OCI-LY1 (cell line): ENCODE measurements around the gene CFAP61.

ENCODE experiments used
- CTCF ChIP-seq: fragments of 200-600 bp; sonication (generic), shearing (Covaris generic); IDR thresholded peaks from 2 replicates; pipeline ENCODE4 v1.5.1; 2017; ENCODE audit warnings: mild to moderate bottlenecking, antibody characterized with exemption, low read length, moderate library complexity, mixed read lengths
- EZH2 ChIP-seq: fragments of 200-600 bp; sonication (generic), shearing (Covaris generic); IDR thresholded peaks from 2 replicates; pipeline ENCODE4 v1.8.0; 2017; ENCODE audit warnings: borderline replicate concordance, mixed run types, mild to moderate bottlenecking, antibody characterized with exemption, low read length, moderate library complexity, mixed read lengths

DNA sequence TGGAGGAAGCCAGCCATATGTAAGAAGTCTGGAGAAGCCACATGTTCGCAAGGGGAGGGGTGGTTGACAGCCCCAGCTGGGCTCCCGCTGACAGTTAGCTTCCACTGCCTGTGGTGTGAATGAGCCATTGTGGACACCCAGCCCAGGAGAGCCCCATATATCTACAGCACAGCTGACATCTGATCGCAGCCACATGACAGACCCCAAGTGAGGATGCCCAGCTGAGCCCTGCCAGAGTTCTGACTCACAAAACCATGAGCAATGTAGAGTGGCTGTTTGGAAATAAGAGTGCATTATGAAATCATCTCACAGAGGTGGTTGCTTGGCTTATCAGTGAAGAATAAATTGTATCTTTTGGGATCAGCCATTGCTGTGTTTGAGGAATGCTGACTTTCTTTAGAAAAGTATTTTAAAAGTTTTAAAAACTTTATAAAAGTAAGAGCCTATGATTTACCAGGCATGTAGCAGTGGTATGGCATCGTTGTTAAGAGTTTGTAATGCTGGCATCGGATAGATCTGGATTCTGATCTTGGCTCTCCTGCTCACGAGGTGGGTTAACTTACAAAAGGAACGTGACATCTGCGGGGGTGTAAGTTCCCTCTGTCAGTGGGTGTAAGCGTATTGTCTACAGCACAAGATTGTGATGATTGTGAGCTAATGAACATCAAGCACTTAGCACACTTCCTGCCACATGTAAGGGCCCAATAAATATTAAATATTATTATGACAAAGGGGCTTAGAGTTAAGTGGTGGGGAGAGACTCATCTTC, 24.1 kb downstream of the CFAP61 start:
- TF ChIP-seq CTCF (no peak), EZH2 (no peak)
